SK-N-SH (cell line): ENCODE results near the gene TTC16. TPM values are rescaled to one million over a fixed set of nuclear protein-coding genes. Genes with fewer than 3 reads are reported as not detected.

Experiments
- CTCF ChIA-PET: fragments of 300-600, 350-600 bp; formaldehyde crosslinking; extraction: SDS; loops from one replicate; lab custom pipeline; 2021; lab: Yijun Ruan, JAX
- POLR2A ChIA-PET: fragments of 350-600 bp; sonication (Branson Sonifier 250); formaldehyde crosslinking; extraction: SDS; loops from one replicate; lab custom pipeline; 2020; ENCODE audit warnings: antibody characterized with exemption, inconsistent platforms; lab: Yijun Ruan, JAX
- DNase-seq: peaks from one replicate; pipeline ENCODE4 v3.0.0; 2012
- H2AFZ ChIP-seq: fragments of 200-600 bp; sonication (generic); 2 replicates; pipeline ENCODE4 v1.8.1; 2016; ENCODE audit warnings: antibody characterized with exemption, mild to moderate bottlenecking, low read depth
- H3F3A ChIP-seq: fragments of 200-600 bp; sonication (generic); replicated peaks from 2 replicates; pipeline ENCODE3; 2016; ENCODE audit warnings: antibody characterized with exemption, mild to moderate bottlenecking; ENCODE audit not compliant: insufficient read depth
- H3K27ac ChIP-seq, 2 experiments: fragments of 200-500 bp in 1 of 2; fragments of 200-600 bp in 1 of 2; sonication (Bioruptor generic) in 1 of 2; sonication (generic), shearing (Covaris generic) in 1 of 2; 2 replicates each; pipeline versions ENCODE4 v1.5.1 to v1.6.1; 2014 to 2016; ENCODE audit warnings: low read depth in 2 of 2, inconsistent platforms in 1 of 2, low read length in 1 of 2, mild to moderate bottlenecking in 1 of 2, mixed read lengths in 1 of 2
- H3K27me3 ChIP-seq: fragments of 200-600 bp; sonication (generic), shearing (Covaris generic); 2 replicates; pipeline ENCODE4 v1.6.1; 2016; ENCODE audit warnings: mixed run types; ENCODE audit not compliant: insufficient read depth
- H3K36me3 ChIP-seq, 2 experiments: fragments of 200-500 bp in 1 of 2; fragments of 200-600 bp in 1 of 2; sonication (Bioruptor generic) in 1 of 2; sonication (generic) in 1 of 2; replicated peaks in 1 of 2; 2 replicates each; pipeline versions ENCODE3 to v1.5.1; 2014 to 2016; ENCODE audit warnings: low read length in 1 of 2, mild to moderate bottlenecking in 1 of 2; ENCODE audit not compliant: insufficient read depth in 2 of 2, control insufficient read depth in 1 of 2
- H3K4me1 ChIP-seq, 2 experiments: fragments of 200-500 bp in 1 of 2; fragments of 200-600 bp in 1 of 2; sonication (Bioruptor generic) in 1 of 2; sonication (generic), shearing (Covaris generic) in 1 of 2; 2 replicates each; pipeline versions ENCODE4 v1.5.1 to v1.6.1; 2014 to 2016; ENCODE audit warnings: low read depth in 1 of 2, low read length in 1 of 2, mixed run types in 1 of 2; ENCODE audit not compliant: insufficient read depth in 2 of 2, control insufficient read depth in 1 of 2
- H3K4me2 ChIP-seq: fragments of 200-600 bp; sonication (generic), shearing (Covaris generic); 2 replicates; pipeline ENCODE4 v1.6.1; 2017; ENCODE audit warnings: mixed run types
- H3K4me3 ChIP-seq, 2 experiments: fragments of 200-500 bp in 1 of 2; fragments of 200-600 bp in 1 of 2; sonication (Bioruptor generic) in 1 of 2; sonication (generic), shearing (Covaris generic) in 1 of 2; 2 replicates each; pipeline versions ENCODE4 v1.5.1 to v1.8.1; 2014 to 2016; ENCODE audit warnings: low read depth in 2 of 2, inconsistent platforms in 1 of 2, low read length in 1 of 2, mild to moderate bottlenecking in 1 of 2, mixed read lengths in 1 of 2, moderate library complexity in 1 of 2
- H3K79me2 ChIP-seq: fragments of 200-600 bp; sonication (generic); 2 replicates; pipeline ENCODE4 v1.8.1; 2017; ENCODE audit warnings: mild to moderate bottlenecking; ENCODE audit not compliant: insufficient read depth
- H3K9ac ChIP-seq: fragments of 200-600 bp; sonication (generic); 2 replicates; pipeline ENCODE4 v1.6.1; 2017; ENCODE audit warnings: mixed run types
- H3K9me2 ChIP-seq: fragments of 200-600 bp; sonication (generic); 2 replicates; pipeline ENCODE4 v1.6.1; 2017; ENCODE audit warnings: mixed run types
- H3K9me3 ChIP-seq: fragments of 200-600 bp; sonication (generic); 2 replicates; pipeline ENCODE4 v1.6.1; 2017; ENCODE audit warnings: mixed run types, mild to moderate bottlenecking, moderate library complexity
- H4K20me1 ChIP-seq: fragments of 200-600 bp; sonication (generic); 2 replicates; pipeline ENCODE4 v1.6.1; 2017; ENCODE audit warnings: mild to moderate bottlenecking, mixed run types; ENCODE audit not compliant: insufficient read depth
- FOXJ3 ChIP-seq: sonication (generic); formaldehyde crosslinking; IDR thresholded peaks from 2 replicates; pipeline ENCODE4 v1.5.1; 2020; ENCODE audit warnings: mild to moderate bottlenecking, missing genetic modification reagents
- GATA2 ChIP-seq: sonication (generic); formaldehyde crosslinking; IDR thresholded peaks from 2 replicates; pipeline ENCODE4 v1.5.0; 2020; ENCODE audit warnings: mild to moderate bottlenecking, missing genetic modification reagents
- IRF3 ChIP-seq: fragments of 150-350 bp; IDR thresholded peaks from 2 replicates; pipeline ENCODE4 v1.6.1; 2016; ENCODE audit warnings: mild to moderate bottlenecking, low read depth, low read length
- JUND ChIP-seq: IDR thresholded peaks from 2 replicates; pipeline ENCODE4 v1.4.0; 2012
- NRF1 ChIP-seq: IDR thresholded peaks from 2 replicates; pipeline ENCODE4 v1.6.1; 2012; ENCODE audit warnings: low read depth, mild to moderate bottlenecking, low read length
- RCOR1 ChIP-seq: fragments of 150-350 bp; IDR thresholded peaks from 2 replicates; pipeline ENCODE4 v1.6.1; 2017; ENCODE audit warnings: antibody characterized with exemption, low read length
- REST ChIP-seq: IDR thresholded peaks from 2 replicates; pipeline ENCODE4 v1.6.1; 2012; ENCODE audit warnings: mild to moderate bottlenecking, low read depth, low read length, moderate library complexity
- RXRA ChIP-seq: IDR thresholded peaks from 2 replicates; pipeline ENCODE4 v1.4.0; 2012; ENCODE audit warnings: low read depth, mild to moderate bottlenecking, borderline replicate concordance
- TCF12 ChIP-seq: IDR thresholded peaks from 2 replicates; pipeline ENCODE4 v1.4.0; 2012
- WGBS: methylation state at CpG from one replicate; pipeline ENCODE4 v1.1.6; 2017; ENCODE audit warnings: low lambda C conversion rate; 5-methylcytosine and 5-hydroxymethylcytosine counted together
- polyA plus RNA-seq, 3 experiments: library from polyadenylated mRNA; depleted of rRNA; stranded (reverse); fragments of >200 nt; gene quantifications; 2 replicates each; pipeline ENCODE4 v1.2.3, GENCODE V29; 2012
- TF ChIP-seq, protein P1 (sequence below): IDR thresholded peaks from 2 replicates; pipeline ENCODE4 v1.4.0; 2012; ENCODE audit warnings: low read depth, borderline replicate concordance

TTC16 gene
- polyA plus RNA-seq, 1 of the 3 experiments (the other 2 are of a cell fraction) = 0.05 TPM

- CTCF ChIA-PET = interaction anchor here (0.6 kb wide), 1 partner anchor 66 kb away, joined by 3 read pairs; no protein-coding TSS in a partner anchor
- WGBS = 87% methylated on average over 16 of the region's 18 CpGs
- TF ChIP-seq GATA2 (CRISPR knock-in tag) = no peak
- TF ChIP-seq, protein P1, sequence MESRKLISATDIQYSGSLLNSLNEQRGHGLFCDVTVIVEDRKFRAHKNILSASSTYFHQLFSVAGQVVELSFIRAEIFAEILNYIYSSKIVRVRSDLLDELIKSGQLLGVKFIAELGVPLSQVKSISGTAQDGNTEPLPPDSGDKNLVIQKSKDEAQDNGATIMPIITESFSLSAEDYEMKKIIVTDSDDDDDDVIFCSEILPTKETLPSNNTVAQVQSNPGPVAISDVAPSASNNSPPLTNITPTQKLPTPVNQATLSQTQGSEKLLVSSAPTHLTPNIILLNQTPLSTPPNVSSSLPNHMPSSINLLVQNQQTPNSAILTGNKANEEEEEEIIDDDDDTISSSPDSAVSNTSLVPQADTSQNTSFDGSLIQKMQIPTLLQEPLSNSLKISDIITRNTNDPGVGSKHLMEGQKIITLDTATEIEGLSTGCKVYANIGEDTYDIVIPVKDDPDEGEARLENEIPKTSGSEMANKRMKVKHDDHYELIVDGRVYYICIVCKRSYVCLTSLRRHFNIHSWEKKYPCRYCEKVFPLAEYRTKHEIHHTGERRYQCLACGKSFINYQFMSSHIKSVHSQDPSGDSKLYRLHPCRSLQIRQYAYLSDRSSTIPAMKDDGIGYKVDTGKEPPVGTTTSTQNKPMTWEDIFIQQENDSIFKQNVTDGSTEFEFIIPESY = no peak
These were observed 61.6 kb downstream of the TTC16 start for GRCh38 chr9:127777368-127777980.

GRCh38 chr9:127778280-127779135, 62.6 kb downstream of the TTC16 start, which contains the start of gene SH2D3C:
TSS of gene SH2D3C (minus strand) at chr9:127778666. CDS start at chr9:127778627, 39 bp downstream.
- Histone ChIP-seq H4K20me1 (no peaks in the 10 kb centered on the region), H3K4me1 (peaks cover 0 to 18% of the 10 kb centered on the region in 2 experiments; a peak in 1 of 4 replicates), H3K36me3 (no peaks in the 10 kb centered on the region), H2AFZ (no peak within 1 kb of the TSS), H3F3A (no peaks in the 10 kb centered on the region), H3K79me2 (no peaks in the 10 kb centered on the region), H3K9me2 (no peaks in the 10 kb centered on the region), H3K4me3 (no peak within 1 kb of the TSS), H3K4me2 (no peak within 1 kb of the TSS), H3K27ac (no peak within 1 kb of the TSS; a peak in 1 of 4 replicates), H3K27me3 (no peaks in the 10 kb centered on the region), H3K9me3 (no peaks in the 10 kb centered on the region), H3K9ac (no peak within 1 kb of the TSS)
- ChIA-PET CTCF (interaction anchor here (0.6 to 4.5 kb wide), 5 partner anchors 15 to 92 kb away, joined by 3 to 19 read pairs (median 3); partner anchors contain the start of gene TOR2A), POLR2A (no interaction called here)
- no peak for DNase-seq
- TF ChIP-seq RXRA (no peak), NRF1 (no peak), FOXJ3 (CRISPR knock-in tag) (no peak), TCF12 (no peak), IRF3 (no peak), JUND (no peak), RCOR1 (no peak), REST (no peak)
- WGBS = 79% methylated on average over 10 of the region's 13 CpGs

More at GRCh38 chr9:127777368-127777980, 61.6 kb downstream of the TTC16 start:
- no peak overlapping the region for H3K9ac ChIP-seq
- no peak overlapping the region for H3K27ac ChIP-seq
- peaks cover 0 to 18% of the 10 kb centered on the region in 2 experiments; a peak in 1 of 4 replicates for H3K4me1 ChIP-seq
- POLR2A ChIA-PET = no interaction called here
- no peak for DNase-seq
- no peaks in the 10 kb centered on the region for H3F3A ChIP-seq
- H3K27me3 ChIP-seq = no peaks in the 10 kb centered on the region
- no peak overlapping the region for H2AFZ ChIP-seq
- H3K79me2 ChIP-seq = no peaks in the 10 kb centered on the region
- H3K4me3 ChIP-seq = no peak overlapping the region
- no peaks in the 10 kb centered on the region for H4K20me1 ChIP-seq
- no peaks in the 10 kb centered on the region for H3K9me3 ChIP-seq
- H3K4me2 ChIP-seq = no peak overlapping the region
- H3K36me3 ChIP-seq = no peaks in the 10 kb centered on the region
- H3K9me2 ChIP-seq = no peaks in the 10 kb centered on the region
